Fibroblast of the aortic adventitia (primary cell): ENCODE data around the gene PGA5. TPM values are rescaled to one million over a fixed set of nuclear protein-coding genes. Genes with fewer than 3 reads are reported as not detected.
A peak's percentile ranks its signal among the peaks of the same experiment; 100 is the strongest.

Source experiments
- DNase-seq: peaks from one replicate; pipeline ENCODE4 v3.0.0-alpha.2; 2010; ENCODE audit warnings: low read depth
- H3K4me3 ChIP-seq: 2 replicates; pipeline ENCODE4 v1.5.1; 2011; ENCODE audit warnings: low read depth, mild to moderate bottlenecking, control low read depth, low read length, moderate library complexity
- CTCF ChIP-seq: IDR thresholded peaks from 2 replicates; pipeline ENCODE4 v1.5.1; 2011; ENCODE audit warnings: mild to moderate bottlenecking, low read length, control low read depth, inconsistent platforms; ENCODE audit not compliant: insufficient read depth
- total RNA-seq: library from RNA; depleted of rRNA; stranded (reverse); fragments of >200 nt; gene quantifications from 2 replicates; pipeline ENCODE4 v1.2.3, GENCODE V29; 2012; ENCODE audit warnings: low replicate concordance

PGA5 gene
- total RNA-seq, 1 donor = not detected

GRCh38 chr11:61277186-61278000, 36.4 kb downstream of the PGA5 start:
- DNase-seq = no peak
- no peak for TF ChIP-seq CTCF
- H3K4me3 ChIP-seq = no peak overlapping the region

GRCh38 chr11:61278001-61278470, 37.1 kb downstream of the PGA5 start:
- no peak for DNase-seq
- no peak overlapping the region for H3K4me3 ChIP-seq
- TF ChIP-seq CTCF = no peak

GRCh38 chr11:61279934-61280659, 39.1 kb downstream of the PGA5 start:
- peak; percentile 30 for DNase-seq
- no peak overlapping the region for H3K4me3 ChIP-seq
- no peak for TF ChIP-seq CTCF

GRCh38 chr11:61280883-61281580, 40.1 kb downstream of the PGA5 start:
- no peak for DNase-seq
- no peak overlapping the region for H3K4me3 ChIP-seq
- no peak for TF ChIP-seq CTCF

GRCh38 chr11:61281581-61282250, 40.7 kb downstream of the PGA5 start:
- no peak for DNase-seq
- no peak for TF ChIP-seq CTCF
- no peak overlapping the region for H3K4me3 ChIP-seq

GRCh38 chr11:61283613-61284012, 42.6 kb downstream of the PGA5 start:
- no peak for TF ChIP-seq CTCF
- no peak overlapping the region for H3K4me3 ChIP-seq
- no peak for DNase-seq
